ENCODE data around the gene DAB2IP. TPM values are rescaled to one million over a fixed set of nuclear protein-coding genes. Genes with fewer than 3 reads are reported as not detected.

DAB2IP gene
- total and polyA plus RNA-seq, 2 experiments from 2014 or later: 8.9 to 42.8 TPM

- Mint-ChIP-seq H3K4me1 (peaks cover 30% of the 10 kb centered on the region), H3K36me3 (ENCODE audit: low read depth) (no peaks in the 10 kb centered on the region), H3K27me3 (ENCODE audit: insufficient read depth, low read depth, poor library complexity) (peaks cover 10% of the 10 kb centered on the region), H3K4me3 (no peak overlapping the region), H3K9me3 (no peaks in the 10 kb centered on the region), H3K27ac (no peak overlapping the region)
- TF ChIP-seq JUNB (IDR thresholded peaks at IDR 0.05; ENCODE audit: unreplicated experiment): no peak
- TF ChIP-seq STAT1 (IDR thresholded peaks at IDR 0.05; ENCODE audit: unreplicated experiment): no peak
- no peak for TF ChIP-seq EZH2 (IDR thresholded peaks at IDR 0.05; ENCODE audit: low read depth, unreplicated experiment)
- TF ChIP-seq ZNF114 (CRISPR knock-in tag; IDR thresholded peaks at IDR 0.05): no peak
- TF ChIP-seq ETS1 (IDR thresholded peaks at IDR 0.05): no peak
- TF ChIP-seq EZH2phosphoT487 (IDR thresholded peaks at IDR 0.05; ENCODE audit: unreplicated experiment): no peak
- no peak for TF ChIP-seq CREB1 (CRISPR knock-in tag; IDR thresholded peaks at IDR 0.05; ENCODE audit: low read depth)
- TF ChIP-seq NANOG (IDR thresholded peaks at IDR 0.05; ENCODE audit: borderline replicate concordance): no peak
- no peak for TF ChIP-seq CTCF (conservative IDR thresholded peaks at IDR 0.05; ENCODE audit: low read depth in 2 of 2)
- no peak for TF ChIP-seq ZNF331 (CRISPR knock-in tag; IDR thresholded peaks at IDR 0.05; ENCODE audit: low read depth)
- TF ChIP-seq POLR2AphosphoS5 (IDR thresholded peaks at IDR 0.05; ENCODE audit: low read depth): no peak
- TF ChIP-seq REST (IDR thresholded peaks at IDR 0.05; ENCODE audit: unreplicated experiment): no peak
- no peak for TF ChIP-seq ZNF462 (CRISPR knock-in tag; IDR thresholded peaks at IDR 0.05)
- H3K27me3 ChIP-seq (ENCODE audit: insufficient read depth): no peaks in the 10 kb centered on the region; the same call in 1 of the 2 replicates
- H3K79me2 ChIP-seq (replicated peaks; ENCODE audit: insufficient read depth): no peaks in the 10 kb centered on the region
- H4K20me1 ChIP-seq (replicated peaks; ENCODE audit: insufficient read depth): no peaks in the 10 kb centered on the region
- no peaks in the 10 kb centered on the region for H3K9me2 ChIP-seq (ENCODE audit: insufficient read depth)
- DNase-seq (ENCODE audit: low spot score): no peak
- peaks cover 8% of the 10 kb centered on the region; the same call in 1 of the 2 replicates for H3F3A ChIP-seq (replicated peaks; ENCODE audit: low read depth)
- H2AFZ ChIP-seq: no peak overlapping the region
- H3K36me3 ChIP-seq (ENCODE audit: insufficient read depth): no peaks in the 10 kb centered on the region
- no peak overlapping the region for H3K4me2 ChIP-seq
- peaks cover 20% of the 10 kb centered on the region for H3K4me1 ChIP-seq (ENCODE audit: insufficient read depth)
- H3K4me3 ChIP-seq: no peak overlapping the region
- H3K27ac ChIP-seq (ENCODE audit: low read depth): no peak overlapping the region
- ATAC-seq: no peak
These were observed 172.2 kb downstream of the DAB2IP start for GRCh38 chr9:121823451-121824169.

Data from GM23338 (cell line).